MM.1S (cell line): ENCODE results near the gene MRGPRG.

Experiments
- CTCF ChIP-seq: fragments of 300-600 bp; sonication (generic); IDR thresholded peaks from 2 replicates; pipeline ENCODE4 v1.5.1; 2016; ENCODE audit warnings: antibody characterized with exemption, low read length, mixed read lengths
- EZH2 ChIP-seq: fragments of 300-600 bp; sonication (generic); optimal IDR thresholded peaks from 2 replicates; pipeline ENCODE3; 2017; ENCODE audit warnings: low read depth, mild to moderate bottlenecking, antibody characterized with exemption, low read length, mixed read lengths

DNA sequence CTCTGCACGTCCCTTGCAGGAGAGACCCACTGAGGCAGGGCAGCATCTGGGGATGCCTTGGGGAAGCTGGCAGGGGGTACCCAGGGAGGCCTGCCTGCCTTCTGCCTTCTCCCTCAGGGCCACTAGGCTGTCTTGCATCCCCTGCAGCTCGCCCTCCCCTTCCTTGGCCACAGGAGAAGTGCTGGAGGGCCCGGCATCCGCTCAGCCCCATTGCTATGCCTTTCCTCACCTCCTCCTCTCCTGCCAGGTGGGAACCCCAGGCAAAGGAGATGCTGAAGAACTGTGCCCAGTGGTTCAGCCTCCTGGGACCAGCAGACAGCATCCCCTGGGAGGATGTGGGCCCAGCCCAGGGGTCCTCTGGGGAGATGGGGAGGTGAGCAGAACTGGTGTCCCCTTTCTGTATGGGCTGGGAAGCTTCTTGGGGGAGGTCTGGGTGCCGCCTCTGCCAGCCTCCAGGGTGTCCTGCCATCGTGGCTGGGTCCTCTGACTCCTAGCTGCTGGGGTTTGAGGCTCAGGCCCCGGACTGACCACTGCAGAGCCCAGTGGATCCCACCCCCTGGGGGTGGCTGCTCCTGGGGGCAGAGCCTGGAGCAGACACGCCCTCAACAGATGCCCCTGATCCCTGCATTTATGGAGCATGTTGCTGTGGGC, 20.6 kb downstream of the MRGPRG start:
- TF ChIP-seq CTCF (no peak), EZH2 (no peak)
